NCI-H1436 (cell line): ENCODE measurements around the gene ERGIC1.

Experiments
- DNase-seq: peaks from one replicate; lab custom pipeline; 2025; lab: John Stamatoyannopoulos, UW

ERGIC1 gene

DNA sequence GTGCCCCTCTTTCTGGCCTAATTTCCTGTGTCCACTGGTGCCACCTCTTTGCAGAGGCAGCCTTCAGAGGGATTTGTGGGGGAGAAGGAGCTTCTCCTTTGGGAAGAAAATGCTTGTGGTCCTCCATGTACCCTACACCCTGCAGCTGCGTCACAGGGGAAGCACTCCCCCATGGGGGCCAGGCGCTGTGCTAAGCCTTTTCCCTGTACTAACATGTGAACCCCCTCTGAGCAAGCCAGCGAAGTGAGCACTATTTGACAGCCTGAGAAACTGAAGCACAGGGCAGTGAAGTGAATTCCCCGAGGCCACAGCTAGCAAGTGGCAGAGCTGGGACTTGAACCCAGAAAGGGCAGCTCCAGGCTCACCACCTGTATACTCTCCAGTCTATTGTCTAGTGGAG, 32.3 kb downstream of the ERGIC1 start:
- no peak for DNase-seq

DNA sequence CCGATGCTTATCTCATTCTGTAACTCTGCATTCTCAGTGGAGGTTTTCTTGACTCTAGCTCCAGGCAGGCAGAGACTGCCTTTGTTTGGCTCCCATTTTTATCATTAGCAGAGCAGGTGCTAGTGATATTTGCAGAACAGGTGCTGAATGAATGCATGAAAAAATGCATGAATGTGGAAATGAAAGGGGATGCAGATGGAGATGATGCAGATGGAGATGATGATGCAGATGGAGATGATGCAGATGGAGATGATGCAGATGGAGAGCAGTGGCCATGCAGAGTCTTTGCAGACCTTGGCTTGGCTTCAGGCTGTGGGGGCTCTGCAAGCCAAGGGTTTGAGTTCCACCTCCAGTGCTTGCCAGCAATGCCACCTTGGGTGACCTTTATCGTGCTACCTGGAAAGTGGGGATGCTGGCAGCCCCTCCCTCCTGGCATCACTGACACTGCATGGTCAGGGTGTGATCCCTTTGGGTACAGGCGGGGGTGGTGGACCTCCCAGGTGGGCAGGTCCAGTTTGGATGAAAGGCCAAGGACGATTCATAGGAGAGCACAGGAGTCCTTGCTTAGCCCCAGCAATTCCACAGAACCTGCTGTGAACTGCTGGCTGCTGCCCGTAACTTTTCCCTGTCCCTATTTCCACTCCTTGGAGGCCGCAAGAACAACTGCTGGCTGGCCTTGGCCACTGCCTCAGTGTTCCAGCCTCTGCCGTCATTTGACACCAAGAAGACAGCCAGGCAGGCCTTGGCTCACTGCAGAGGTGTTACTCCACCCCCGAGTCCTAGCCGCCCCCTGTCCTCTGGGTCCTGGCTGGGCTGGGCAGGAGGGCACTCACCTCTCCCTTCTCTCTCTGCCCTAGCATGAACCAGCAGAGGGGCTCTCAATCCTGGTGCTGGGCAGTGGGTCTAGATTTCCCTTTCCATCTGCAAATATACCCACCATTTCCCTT, 33.0 kb downstream of the ERGIC1 start:
- DNase-seq = no peak

DNA sequence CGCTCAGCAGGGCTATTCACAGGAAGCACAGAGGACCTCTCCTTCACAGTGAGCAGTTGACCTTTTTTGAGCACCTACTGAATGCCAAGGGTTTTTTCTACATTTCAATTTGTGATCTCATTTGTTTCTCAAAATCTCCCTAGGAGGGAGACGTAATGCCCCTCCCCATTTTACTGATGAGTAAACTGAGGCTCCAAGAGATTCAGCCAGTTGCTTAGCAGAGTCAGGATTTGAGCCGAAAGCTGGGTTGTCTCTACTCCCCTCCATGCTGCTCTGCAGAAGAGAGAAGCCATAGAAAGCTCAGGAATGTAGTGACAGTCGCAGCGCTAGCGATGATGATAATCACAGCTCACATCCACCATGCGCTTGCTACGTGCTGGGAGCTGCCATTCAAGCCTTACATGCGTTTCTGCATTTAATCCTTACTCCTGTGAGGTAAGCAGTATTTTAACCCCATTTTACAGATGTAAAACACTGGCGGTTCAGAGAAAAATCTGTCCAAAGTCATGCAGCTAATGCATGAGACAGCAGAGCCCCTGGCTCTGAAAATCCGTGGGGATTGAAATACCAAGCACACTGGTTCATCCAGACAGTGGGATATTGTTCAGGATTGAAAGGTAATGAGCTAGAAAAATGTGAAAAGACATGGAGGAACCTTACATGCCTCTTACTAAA, 33.8 kb downstream of the ERGIC1 start:
- no peak for DNase-seq

DNA sequence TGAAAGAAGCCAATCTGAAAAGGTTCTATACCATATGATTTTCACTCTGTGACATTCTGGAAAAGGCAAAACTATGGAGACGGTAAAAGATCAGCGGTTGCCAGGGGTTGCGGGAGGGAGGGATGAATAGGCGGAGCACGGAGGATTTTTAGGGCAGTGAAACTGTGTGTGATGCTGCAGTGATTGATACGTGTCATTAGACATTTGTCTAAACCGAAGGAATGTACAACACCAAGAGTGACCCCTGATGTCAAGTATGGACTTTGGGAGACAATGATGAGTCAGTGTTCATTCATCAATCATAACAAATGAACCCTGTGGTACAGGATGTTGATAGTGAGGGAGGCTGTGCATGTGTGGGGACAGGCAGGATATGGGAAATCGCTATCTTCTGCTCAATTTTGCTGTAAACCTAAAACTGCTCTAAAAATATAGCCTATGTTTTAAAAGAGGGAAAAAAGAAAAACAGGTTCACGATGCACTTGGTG, 34.4 kb downstream of the ERGIC1 start:
- DNase-seq = no peak

DNA sequence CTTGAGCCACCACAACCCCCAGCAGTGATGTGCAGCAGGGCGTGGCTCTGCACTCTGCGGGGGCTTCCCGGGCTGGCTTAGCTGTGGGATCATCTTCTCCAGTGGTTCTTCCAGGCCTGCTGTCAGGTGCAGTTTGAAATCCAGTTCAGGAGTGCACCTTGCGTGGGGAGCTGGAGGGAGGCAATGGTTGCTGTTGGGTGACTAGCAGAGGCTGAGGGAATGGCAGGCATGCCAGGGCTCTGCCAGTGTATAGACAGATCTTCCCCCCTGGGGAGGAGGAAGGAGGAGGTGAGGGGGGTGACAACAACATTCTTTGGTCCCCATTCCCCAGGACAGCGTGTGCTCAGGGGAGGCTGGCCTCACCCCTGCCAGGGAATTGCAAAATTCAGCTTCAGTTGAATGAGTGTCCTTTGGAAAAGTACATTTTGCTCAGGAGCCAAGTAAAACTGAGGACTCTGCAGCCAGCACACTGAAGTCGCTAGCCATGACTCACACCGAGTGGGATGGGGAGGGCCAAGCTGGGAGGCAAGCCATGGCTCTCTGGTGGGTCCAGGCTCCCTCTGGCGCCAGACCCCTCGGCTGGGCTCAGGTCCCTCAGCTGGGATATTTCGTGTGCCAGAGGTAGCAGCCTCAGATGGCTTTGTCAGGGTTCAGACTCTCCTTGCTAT, 35.0 kb downstream of the ERGIC1 start:
- no peak for DNase-seq

DNA sequence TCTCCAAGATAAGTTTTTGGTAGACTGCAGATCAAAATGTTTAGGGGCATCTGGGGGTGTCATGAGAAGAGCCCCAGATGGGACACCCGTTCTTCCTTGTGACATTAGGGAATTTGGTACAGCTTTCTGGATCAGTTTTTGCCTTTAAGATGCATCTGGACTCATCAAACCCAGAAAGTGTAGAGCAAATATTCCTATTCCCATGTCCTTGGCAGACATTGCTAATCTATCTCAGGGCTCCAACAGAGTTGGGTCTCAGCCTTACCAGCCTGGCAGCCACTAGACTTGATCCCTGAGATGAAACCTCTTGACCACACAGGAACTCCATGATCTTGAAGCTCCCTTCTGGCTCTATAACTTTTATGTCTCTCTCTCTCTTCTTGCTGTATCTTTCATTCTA, 35.6 kb downstream of the ERGIC1 start:
- DNase-seq = no peak

DNA sequence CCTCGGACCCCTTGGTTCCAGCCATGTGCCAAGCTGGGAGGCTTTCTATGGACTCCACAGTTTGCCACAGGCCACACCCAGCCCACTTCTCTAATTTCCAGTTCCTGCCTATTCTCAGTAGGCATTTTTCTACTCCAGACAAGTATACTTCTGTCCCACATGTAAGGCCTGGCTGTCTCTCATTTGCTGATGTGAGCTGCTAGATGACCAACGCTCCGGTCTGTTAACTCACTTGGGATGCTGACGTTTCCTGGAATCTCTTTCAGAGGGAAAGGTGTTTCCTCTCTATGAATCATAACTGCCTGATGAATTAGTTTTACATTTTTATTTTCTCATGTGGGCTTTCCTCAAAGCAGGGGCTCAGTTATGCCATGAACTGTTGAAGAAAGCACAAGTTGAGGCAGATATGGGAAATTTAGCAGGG, 36.3 kb downstream of the ERGIC1 start:
- no peak for DNase-seq

DNA sequence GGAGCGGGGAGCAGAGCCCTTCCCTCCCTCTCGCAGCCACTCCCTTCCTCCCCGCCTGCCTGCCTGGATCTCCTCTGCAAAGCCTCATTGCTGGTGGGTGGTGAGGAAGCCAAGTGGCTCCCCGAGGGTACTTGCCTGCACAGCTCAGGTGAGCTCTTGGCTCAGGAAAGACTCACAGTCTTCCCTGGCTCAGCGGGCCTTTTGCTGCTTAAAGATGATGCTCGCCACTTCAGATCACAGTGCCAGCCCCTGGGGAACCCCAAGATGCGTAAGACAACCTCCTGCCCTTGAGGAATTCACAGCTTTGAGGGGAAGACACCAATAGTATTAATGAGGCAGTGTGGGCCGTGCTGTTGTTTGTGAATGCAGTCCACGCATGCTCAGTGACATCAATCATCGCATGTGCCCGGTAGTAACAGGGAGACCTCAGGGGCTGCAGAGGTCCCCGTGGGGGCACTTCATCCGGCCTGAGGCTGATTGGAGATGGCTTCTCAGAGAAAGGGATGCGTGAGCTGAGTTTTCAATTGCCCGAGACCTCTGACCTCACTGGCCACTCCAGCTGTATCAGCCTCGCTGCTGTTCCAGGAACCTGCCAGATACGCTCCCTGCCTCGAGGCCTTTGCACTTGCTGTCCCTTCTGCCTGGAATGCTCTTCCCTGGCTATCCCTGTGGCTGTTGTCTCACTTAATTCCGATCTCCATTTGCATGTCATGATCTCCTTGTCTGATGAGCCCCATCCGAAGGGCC, 36.8 kb downstream of the ERGIC1 start:
- DNase-seq = no peak

DNA sequence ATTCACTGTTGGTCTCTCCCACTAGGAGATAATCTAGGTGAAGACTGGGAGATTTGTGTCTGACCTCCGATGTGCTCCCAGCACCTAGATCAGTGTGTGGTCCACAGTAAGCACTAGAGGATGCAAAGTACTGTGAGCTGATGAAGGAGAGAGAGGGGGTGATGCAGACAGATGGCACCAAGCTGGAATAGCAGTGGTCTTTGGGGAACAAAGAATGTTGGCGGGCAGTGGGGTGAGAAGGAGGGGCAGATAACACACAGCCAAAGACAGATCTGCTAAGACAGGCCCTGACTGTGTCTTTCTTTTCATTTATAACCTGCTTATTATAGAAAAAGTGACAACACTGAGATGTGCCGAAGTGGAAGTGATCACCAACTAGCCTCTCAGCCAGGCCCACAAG, 37.5 kb downstream of the ERGIC1 start:
- DNase-seq = no peak

DNA sequence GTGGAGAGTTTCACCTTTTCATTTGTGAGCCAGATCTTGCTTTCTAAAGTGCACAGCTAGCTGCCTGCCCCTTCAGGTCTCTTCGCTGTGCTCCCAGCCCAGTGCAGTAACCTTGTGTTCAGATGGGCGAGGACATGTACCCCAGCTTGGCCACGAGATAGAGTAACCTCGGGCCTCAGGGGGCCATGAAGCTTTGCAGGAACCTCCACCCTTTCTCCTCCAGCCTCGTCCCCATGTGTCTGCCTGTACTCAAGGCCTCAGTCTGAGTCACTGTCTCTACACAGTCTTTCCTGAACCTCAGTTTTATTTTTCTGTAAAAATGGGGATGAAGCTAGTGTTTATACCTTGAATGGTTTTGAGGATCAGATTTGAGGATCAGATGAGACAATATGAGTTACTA, 37.9 kb downstream of the ERGIC1 start:
- no peak for DNase-seq

DNA sequence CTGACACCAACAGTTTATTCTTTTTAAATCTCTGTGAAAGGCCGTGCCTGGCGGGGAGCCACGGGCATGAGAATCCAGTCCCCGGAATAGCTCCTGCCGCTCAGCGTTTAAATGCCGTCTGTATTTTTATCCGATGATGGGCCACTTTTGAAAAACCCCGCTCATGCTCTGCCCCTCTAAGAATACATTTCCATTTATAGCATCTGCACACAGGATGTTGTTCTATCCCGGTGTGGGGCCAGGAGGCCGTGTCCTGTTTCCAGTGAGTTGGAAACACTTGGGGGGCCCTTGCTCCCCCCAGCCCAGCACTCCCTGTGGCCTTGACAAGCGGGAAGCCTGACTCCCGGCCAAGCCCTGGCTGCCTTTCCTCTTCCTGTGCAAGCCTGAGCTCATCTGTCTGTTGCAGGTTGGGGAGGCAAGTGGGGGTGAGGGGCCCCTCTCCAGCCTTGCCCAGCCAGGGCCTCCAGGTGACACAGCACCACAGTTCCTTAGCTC, 39.0 kb downstream of the ERGIC1 start:
- no peak for DNase-seq

DNA sequence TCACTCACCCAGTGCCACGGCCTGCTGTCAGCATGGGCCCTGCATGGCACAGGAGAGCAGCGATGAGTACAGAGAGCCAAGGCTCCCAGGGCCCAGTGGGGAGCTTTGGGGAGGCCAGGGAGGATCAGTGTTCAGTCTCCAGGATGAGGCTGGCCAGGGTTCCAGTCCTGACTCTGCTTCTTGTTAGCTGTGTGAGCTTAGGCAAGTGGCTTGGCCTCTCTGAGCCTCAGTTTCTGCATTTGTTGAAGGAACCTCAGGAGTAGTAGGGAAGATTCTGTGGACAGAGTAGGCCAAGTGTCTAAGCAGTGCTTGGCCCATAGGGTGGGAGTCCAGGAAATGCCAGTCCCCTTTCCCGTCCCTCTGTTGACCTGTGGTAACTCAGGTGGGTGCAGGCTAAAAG, 39.5 kb downstream of the ERGIC1 start:
- DNase-seq = no peak

DNA sequence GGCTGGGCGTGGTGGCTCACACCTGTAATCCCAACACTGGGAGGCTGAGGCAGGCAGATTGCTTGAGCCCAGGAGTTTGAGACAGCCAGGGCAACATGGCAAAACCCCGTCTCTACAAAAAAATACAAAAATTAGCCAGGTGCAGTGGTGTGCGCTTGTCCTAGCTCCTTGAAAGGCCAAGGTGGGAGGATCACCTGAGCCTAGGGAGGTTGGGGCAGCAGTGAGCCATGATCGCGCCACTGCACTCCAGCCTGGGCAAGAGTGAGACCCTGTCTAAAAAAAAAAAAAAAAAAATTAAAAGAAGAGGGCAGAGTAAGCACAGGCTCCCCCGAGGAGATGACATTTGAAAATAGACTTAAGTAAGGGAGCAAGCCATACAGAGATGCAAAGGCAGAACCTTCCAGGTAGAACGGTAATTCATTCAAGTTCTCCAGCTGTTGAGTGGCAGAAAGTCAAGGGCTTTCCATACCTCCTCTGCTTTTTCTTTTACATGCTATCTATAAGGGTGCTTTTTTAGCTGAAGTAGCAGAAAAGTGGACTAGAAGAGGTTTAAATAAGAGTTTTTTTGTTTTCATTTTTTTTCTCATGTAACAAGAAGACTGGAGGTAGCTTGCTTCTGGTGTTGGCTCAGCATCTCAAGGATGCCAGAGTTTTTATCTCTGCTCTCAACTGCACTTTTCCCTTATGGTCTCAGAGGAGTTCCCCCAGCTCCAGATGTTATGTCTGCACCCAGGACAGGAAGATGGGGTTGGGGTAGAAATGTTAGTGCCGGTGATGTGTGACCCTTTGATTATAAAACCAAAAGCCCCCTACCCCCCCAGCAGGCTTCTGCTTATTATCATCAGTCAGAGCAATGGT, 40.8 kb downstream of the ERGIC1 start:
- DNase-seq = no peak

DNA sequence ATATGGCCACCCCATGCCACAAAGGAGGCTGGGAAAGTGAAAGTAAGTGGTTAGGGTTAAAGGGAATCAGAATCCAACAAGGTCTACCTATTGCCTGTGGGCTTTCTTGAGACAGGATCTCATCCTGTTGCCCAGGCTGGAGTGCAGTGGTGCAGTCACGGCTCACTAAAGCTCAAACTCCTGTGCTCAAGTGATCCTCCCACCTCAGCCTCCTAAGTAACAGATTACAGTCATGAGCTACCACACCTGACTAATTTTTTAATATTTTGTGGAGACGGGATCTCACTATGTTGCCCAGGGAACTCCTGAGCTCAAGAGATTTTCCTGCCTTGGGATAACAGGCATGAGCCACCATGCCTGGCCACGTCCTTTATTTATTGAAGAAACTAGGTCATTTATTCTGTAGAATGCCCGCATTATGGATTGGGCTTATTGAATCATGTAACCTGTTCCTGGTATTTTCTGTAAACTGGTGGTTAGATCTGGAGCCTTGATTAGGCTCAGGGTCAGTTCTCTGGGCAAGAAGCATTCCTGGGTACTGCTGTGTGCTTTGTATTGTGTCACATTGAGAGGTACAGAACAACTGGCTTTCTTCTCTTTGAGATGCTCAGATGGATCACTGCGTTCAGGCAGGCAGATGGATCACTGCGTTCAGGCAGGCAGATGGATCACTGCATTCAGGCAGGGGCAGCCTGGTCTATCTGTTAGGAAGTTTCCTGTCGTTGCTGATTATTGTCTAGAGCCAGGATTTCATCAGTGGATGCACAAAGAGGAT, 41.6 kb downstream of the ERGIC1 start:
- no peak for DNase-seq

DNA sequence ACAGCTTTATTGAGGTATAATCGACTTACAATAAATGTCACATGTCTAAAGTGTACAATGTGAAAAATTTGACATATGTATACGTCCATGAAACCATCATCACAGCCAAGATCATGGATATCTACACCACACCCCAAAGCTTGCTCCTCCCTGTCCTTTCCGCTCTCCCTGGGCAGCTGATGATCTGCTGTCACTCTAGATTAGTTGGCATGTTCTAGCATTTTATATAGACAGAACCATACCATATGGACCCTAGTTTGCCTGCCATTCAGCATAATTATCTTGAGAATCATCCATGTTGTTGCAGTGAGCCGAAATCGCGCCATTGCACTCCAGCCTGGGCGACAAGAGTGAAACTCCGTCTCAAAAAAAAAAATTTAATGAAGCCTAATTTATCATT, 42.5 kb downstream of the ERGIC1 start:
- no peak for DNase-seq

DNA sequence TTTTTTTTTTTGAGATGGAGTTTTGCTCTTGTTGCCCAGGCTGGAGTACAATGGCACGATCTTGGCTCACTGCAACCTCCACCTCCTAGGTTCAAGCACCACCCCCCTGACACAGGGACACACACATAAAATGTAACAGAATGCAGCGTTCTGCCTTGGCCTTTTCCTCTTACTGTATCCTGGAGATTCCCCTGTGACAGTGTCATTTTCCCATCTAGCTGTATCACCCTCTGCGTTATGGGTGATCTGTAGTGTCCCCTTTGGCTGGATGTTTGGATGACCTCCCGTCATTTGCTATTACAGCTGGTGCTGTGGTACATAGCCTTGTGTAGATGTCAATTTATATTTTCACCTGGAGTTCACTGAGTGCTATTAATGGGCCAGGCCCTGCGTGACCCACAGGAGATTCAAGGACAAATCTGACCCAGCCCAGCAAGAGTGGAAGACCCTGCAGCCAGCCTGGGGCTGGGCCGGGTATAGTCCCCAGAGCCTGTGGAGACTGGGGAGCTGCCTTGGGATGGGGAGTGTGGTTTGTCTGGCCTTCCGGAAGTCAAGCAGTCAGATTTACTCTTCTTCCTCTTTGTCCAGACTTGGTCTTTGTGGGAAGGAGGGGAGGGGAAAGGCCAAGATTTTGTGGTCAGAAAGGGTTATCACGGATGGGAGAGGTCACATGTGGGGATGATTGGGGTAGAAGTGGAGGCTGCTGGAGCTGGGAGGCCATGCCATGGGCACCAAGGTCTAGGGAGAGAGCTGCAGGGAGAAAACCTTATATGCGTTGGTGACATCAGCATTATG, 43.6 kb downstream of the ERGIC1 start:
- no peak for DNase-seq

DNA sequence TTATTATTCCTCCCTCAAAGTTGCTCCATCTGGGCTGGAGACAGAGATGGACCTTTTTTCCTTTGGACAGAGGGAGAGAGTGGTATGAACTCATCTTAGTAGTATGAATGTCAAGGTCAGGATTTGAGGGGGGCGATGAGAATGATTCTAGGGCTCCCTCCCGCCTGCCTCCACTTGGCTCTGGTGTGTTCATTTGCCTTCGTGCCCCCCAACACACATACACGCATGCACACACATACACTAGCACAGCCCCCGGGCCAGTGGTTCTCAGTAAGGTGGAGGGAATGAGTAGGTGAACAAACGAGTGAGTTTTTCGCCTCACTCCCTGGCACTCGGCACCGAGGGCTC, 44.5 kb downstream of the ERGIC1 start:
- DNase-seq = no peak

DNA sequence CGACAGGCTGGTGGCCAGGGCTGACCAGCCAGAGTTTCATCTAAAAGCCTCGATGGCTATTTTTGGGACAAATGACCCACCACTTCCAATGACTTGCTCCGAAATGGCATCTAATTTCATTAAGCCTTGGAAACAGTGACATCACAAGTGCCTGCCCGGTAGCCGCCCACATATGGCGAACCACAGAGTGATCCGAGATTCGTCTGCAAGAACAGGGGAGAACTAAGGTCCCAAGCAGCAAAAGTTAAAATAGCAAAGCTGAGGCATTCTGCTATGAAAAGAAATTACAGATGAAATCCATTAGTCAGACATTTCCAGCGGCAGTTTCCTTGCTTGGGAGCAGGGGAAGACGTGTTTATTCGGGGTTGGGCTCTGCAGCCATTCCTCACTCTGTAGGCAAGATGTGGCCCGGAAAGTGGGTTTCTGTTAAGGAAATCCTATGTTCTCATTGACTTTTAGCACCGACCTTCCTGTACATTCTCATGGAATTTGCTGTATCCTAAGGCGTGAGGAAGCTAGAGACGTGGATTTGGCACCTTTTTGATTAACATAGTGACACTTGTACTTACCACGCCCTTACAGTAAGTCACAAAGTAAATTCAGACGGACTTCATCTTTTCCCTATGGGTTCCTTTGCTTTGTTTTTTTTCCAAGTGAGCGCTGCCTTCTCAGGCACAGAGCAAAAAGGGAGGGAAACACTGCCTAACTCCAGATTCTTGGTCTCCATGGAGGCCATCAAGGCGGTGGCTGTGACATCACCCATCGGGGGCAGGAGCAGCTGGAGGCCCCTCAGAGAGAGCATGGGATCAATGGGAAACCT, 45.1 kb downstream of the ERGIC1 start:
- DNase-seq = no peak
